Kidney (tissue), 14 donors: ENCODE results near the gene KIF26B. TPM values are rescaled to one million over a fixed set of nuclear protein-coding genes. Genes with fewer than 3 reads are reported as not detected.

Experiments
- DNase-seq, 5 donors: peaks; one replicate each; pipeline ENCODE4 v3.0.0-alpha.2; 2013 to 2020
- FAIRE-seq: peaks from 2 replicates; lab custom pipeline; 2012; peaks lifted over from hg19 to GRCh38; lab: Jason Lieb, UNC
- H3K27ac ChIP-seq, 2 donors: one replicate each; pipeline ENCODE4 v1.7.0; 2013; ENCODE audit warnings: low read depth in 2 of 2, low read length in 2 of 2, inconsistent platforms in 1 of 2
- H3K27me3 ChIP-seq: one replicate; pipeline ENCODE4 v1.7.1; 2013; ENCODE audit warnings: low read length, inconsistent platforms; ENCODE audit not compliant: control insufficient read depth, insufficient read depth
- H3K36me3 ChIP-seq, 3 donors: one replicate each; pipeline versions ENCODE4 v1.7.0 to v1.7.1; 2013; ENCODE audit warnings: low read length in 3 of 3, control low read depth in 1 of 3, inconsistent platforms in 1 of 3; ENCODE audit not compliant: insufficient read depth in 3 of 3, control insufficient read depth in 2 of 3
- H3K4me1 ChIP-seq, 3 donors: one replicate each; pipeline versions ENCODE4 v1.7.0 to v1.7.1; 2013; ENCODE audit warnings: low read length in 3 of 3, inconsistent platforms in 1 of 3, low read depth in 1 of 3; ENCODE audit not compliant: control insufficient read depth in 2 of 3, insufficient read depth in 2 of 3
- H3K4me3 ChIP-seq, 3 donors: one replicate each; pipeline versions ENCODE4 v1.7.0 to v1.8.1; 2013; ENCODE audit warnings: low read length in 3 of 3, control low read depth in 1 of 3, inconsistent platforms in 1 of 3
- H3K9ac ChIP-seq, 3 donors: one replicate each; pipeline versions ENCODE4 v1.7.0 to v1.7.1; 2013; ENCODE audit warnings: low read length in 3 of 3, control low read depth in 1 of 3, inconsistent platforms in 1 of 3
- H3K9me3 ChIP-seq, 3 donors: one replicate each; pipeline versions ENCODE4 v1.7.0 to v1.7.1; 2013; ENCODE audit warnings: low read length in 3 of 3, control low read depth in 1 of 3, inconsistent platforms in 1 of 3; ENCODE audit not compliant: control insufficient read depth in 2 of 3, insufficient read depth in 1 of 3
- intact Hi-C: fragments of 100-400 bp; cut with DNase I; formaldehyde crosslinking; loops from one replicate; pipeline ENCODE4 v1.11.1; 2022
- polyA plus RNA-seq: library from polyadenylated mRNA; stranded (reverse); fragments of 350-450 nt; fragmentation: Illumina TruSeq; extraction: RNeasy Lipid Tissue Mini Kit (QIAGEN cat#74804); gene quantifications from one replicate; pipeline ENCODE4 v1.2.3, GENCODE V29; 2014; ENCODE audit warnings: low read depth, low replicate concordance; ENCODE audit not compliant: insufficient read depth
- total RNA-seq: library from RNA; stranded (reverse); fragmentation: NEBNext Ultra II Directional; extraction: Animal tissue kit (Norgen Biotek cat#: 25700); gene quantifications from one replicate; pipeline ENCODE4 v1.2.1, GENCODE V29; 2021
- TF ChIP-seq, protein P1 (sequence below): IDR thresholded peaks from 3 replicates; pipeline ENCODE4 v1.5.1; 2012; ENCODE audit warnings: mild to moderate bottlenecking, moderate library complexity, borderline replicate concordance; ENCODE audit not compliant: insufficient read depth; ENCODE audit errors: extremely low read depth
- donor health status: control.
- donor health status: control.
- donor health status: control.
- donor health status: control.
- donor health status: control.
- donor health status: DM: yes; HTN: yes; CAD: no.
- donor health status: Normal renal cell carcinoma (clear cell type).

The KIF26B gene
- total and polyA plus RNA-seq, 2 donors from 2014 or later = 0.52 to 10.7 TPM

DNA sequence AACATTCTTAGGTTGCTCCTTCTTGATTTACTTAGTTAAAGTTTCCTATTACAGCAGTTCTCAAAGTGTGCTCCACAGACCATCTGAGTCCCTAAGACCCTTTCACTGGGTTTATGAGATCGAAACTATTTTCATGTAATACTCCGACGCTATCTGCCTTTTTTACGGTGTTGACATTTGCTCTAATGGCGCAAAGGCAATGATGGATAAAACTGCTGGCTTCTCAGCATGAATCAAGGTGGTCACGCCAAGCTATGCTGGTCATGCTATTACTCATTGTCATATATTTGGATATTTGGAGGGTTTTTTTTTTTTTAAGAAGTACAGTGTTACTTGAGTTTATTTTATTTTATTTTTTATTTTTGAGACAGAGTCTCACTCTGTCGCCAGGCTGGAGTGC lies 235.1 kb downstream of the KIF26B start:
- no peaks in the 10 kb centered on the region for H3K4me1 ChIP-seq
- H3K9me3 ChIP-seq = no peaks in the 10 kb centered on the region
- TF ChIP-seq, protein P1, sequence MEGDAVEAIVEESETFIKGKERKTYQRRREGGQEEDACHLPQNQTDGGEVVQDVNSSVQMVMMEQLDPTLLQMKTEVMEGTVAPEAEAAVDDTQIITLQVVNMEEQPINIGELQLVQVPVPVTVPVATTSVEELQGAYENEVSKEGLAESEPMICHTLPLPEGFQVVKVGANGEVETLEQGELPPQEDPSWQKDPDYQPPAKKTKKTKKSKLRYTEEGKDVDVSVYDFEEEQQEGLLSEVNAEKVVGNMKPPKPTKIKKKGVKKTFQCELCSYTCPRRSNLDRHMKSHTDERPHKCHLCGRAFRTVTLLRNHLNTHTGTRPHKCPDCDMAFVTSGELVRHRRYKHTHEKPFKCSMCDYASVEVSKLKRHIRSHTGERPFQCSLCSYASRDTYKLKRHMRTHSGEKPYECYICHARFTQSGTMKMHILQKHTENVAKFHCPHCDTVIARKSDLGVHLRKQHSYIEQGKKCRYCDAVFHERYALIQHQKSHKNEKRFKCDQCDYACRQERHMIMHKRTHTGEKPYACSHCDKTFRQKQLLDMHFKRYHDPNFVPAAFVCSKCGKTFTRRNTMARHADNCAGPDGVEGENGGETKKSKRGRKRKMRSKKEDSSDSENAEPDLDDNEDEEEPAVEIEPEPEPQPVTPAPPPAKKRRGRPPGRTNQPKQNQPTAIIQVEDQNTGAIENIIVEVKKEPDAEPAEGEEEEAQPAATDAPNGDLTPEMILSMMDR = no peak
- intact Hi-C loops = no loop called here
- H3K36me3 ChIP-seq = no peaks in the 10 kb centered on the region
- H3K9ac ChIP-seq = no peak overlapping the region
- FAIRE-seq (no peak), DNase-seq (peak in 1 of 5 donors; percentile 53)
- H3K4me3 ChIP-seq = no peak overlapping the region
- H3K27ac ChIP-seq = no peak overlapping the region
- no peaks in the 10 kb centered on the region for H3K27me3 ChIP-seq

DNA sequence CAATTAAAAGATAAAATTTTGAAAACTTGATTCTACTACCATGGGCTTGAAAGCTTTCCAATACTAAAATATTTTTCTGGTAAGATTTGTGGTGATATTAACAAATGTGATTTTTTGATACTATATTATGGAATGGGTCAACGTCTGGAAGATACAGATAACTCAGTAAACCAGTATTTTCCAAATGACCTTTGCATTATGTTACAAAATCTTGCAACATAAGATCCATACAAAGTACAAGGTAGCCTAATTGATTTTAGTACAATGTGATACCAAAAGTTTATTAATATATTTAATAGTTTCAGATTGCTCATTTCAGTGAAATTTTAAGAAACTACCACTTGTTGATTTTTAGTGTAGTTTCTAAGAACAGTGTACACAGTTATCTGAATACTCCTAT lies 236.2 kb downstream of the KIF26B start:
- intact Hi-C loops = no loop called here
- no peak for FAIRE-seq
- no peaks in the 10 kb centered on the region for H3K27me3 ChIP-seq
- H3K4me1 ChIP-seq = no peaks in the 10 kb centered on the region
- TF ChIP-seq, protein P1 = no peak
- H3K27ac ChIP-seq = no peak overlapping the region
- H3K4me3 ChIP-seq = no peak overlapping the region
- no peaks in the 10 kb centered on the region for H3K36me3 ChIP-seq
- no peak overlapping the region for H3K9ac ChIP-seq
- H3K9me3 ChIP-seq = no peaks in the 10 kb centered on the region
- no peak for DNase-seq

DNA sequence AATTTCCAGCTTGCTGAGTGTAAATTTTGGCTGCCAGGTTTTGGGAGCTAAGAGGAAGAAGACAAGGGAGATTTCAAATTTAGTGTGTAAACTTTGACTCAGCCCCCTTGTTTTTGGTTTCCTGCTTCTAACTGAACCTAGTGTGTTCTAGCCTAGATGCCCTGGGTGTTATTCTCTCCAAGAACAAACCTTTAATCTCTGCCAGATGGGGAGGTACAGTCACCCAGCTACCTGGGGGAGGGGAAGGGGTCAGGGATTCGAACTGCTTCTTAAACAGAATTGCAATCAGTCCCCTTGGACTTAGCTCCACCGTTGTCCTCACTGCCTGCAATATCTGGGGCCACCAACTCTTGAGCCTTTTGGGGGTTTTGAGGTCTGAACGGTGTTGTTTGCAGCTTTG lies 238.9 kb downstream of the KIF26B start:
- Histone ChIP-seq H3K9ac (no peak overlapping the region), H3K4me1 (no peaks in the 10 kb centered on the region), H3K27me3 (no peaks in the 10 kb centered on the region), H3K9me3 (no peaks in the 10 kb centered on the region), H3K4me3 (no peak overlapping the region), H3K27ac (no peak overlapping the region), H3K36me3 (no peaks in the 10 kb centered on the region)
- no peak for FAIRE-seq
- DNase-seq = no peak
- intact Hi-C loops = no loop called here
- TF ChIP-seq, protein P1 = no peak

DNA sequence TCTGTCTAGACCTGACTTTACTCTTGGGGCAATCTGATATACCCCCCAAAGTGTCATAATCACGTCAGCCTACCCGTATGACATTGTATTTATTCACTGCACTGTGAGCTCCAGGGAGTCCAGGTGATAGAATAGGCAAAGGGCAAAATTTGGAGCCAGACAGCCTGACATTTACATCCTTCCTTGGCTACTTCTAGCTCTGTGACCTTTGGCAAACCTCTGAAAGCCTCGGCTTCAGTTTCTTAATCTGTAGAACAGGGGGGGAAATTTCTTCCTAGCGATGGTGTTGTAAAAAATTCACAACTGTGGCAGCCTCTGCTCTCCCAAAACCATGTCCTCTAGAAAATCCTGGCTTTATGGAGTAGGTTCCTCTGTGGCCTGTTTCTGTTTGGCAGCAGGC lies 240.9 kb downstream of the KIF26B start:
- H3K27ac ChIP-seq = no peak overlapping the region

More for the DNA sequence above, 240.9 kb downstream of the KIF26B start:
- no peaks in the 10 kb centered on the region for H3K4me1 ChIP-seq
- no peaks in the 10 kb centered on the region for H3K27me3 ChIP-seq
- FAIRE-seq (no peak), DNase-seq (no peak)
- TF ChIP-seq, protein P1 = no peak
- H3K9ac ChIP-seq = no peak overlapping the region
- no peaks in the 10 kb centered on the region for H3K36me3 ChIP-seq
- no peaks in the 10 kb centered on the region for H3K9me3 ChIP-seq
- no peak overlapping the region for H3K4me3 ChIP-seq
- intact Hi-C loops = no loop called here
